MCF 10A (cell line): Measurements from ENCODE around the gene IMPDH2. TPM values are rescaled to one million over a fixed set of nuclear protein-coding genes. Genes with fewer than 3 reads are reported as not detected.
"Not testable (repeated sequence)": the region's sequence is repeated elsewhere in the genome, so short reads cannot be mapped to it uniquely, and the experiment has no call there.

Experiments
- BruUV-seq: library from RNA; stranded (reverse); fragments of 400-500 nt; replicated peaks from 2 replicates; lab custom pipeline; 2021; lab: Mats Ljungman, UMichigan
- CTCF ChIA-PET: fragments of 300-600 bp; sonication (Branson Sonifier 250); formaldehyde crosslinking; extraction: SDS; loops from one replicate; lab custom pipeline; 2021; ENCODE audit warnings: antibody characterized with exemption, inconsistent platforms; lab: Yijun Ruan, JAX
- POLR2A ChIA-PET: fragments of 300-600, 350-650 bp; sonication (Branson Sonifier 250); formaldehyde crosslinking; extraction: SDS; loops from one replicate; lab custom pipeline; 2020; ENCODE audit warnings: antibody characterized with exemption, inconsistent platforms; lab: Yijun Ruan, JAX
- DNase-seq: peaks from one replicate; pipeline ENCODE4 v3.0.0-alpha.2; 2018; ENCODE audit not compliant: unreplicated experiment
- H3K27ac Mint-ChIP-seq: one replicate; pipeline ENCODE4 v1.8.0; 2022; ENCODE audit warnings: mild to moderate bottlenecking, low read depth, mixed read lengths; ENCODE audit not compliant: unreplicated experiment
- H3K27me3 Mint-ChIP-seq: one replicate; pipeline ENCODE4 v1.8.0; 2022; ENCODE audit warnings: mixed read lengths; ENCODE audit not compliant: insufficient read depth, unreplicated experiment
- H3K36me3 Mint-ChIP-seq: one replicate; pipeline ENCODE4 v1.8.0; 2022; ENCODE audit warnings: mild to moderate bottlenecking, moderate library complexity, mixed read lengths; ENCODE audit not compliant: insufficient read depth, unreplicated experiment
- H3K4me1 Mint-ChIP-seq: one replicate; pipeline ENCODE4 v1.8.0; 2022; ENCODE audit warnings: mixed read lengths; ENCODE audit not compliant: insufficient read depth, unreplicated experiment
- H3K4me3 Mint-ChIP-seq: one replicate; pipeline ENCODE4 v1.8.0; 2022; ENCODE audit warnings: mild to moderate bottlenecking, moderate library complexity, mixed read lengths; ENCODE audit not compliant: unreplicated experiment
- H3K9me3 Mint-ChIP-seq: one replicate; pipeline ENCODE4 v1.8.0; 2022; ENCODE audit warnings: mixed read lengths; ENCODE audit not compliant: unreplicated experiment
- CTCF ChIP-seq: fragments of 200-600 bp; IDR thresholded peaks from one replicate; pipeline ENCODE4 v1.8.0; 2022; ENCODE audit warnings: antibody characterized with exemption, mild to moderate bottlenecking; ENCODE audit not compliant: unreplicated experiment
- intact Hi-C: fragments of 100-400 bp; cut with micrococcal nuclease; formaldehyde crosslinking; loops from 2 replicates; pipeline ENCODE4 v1.14.1; 2022
- total RNA-seq: library from RNA; stranded (reverse); gene quantifications from 2 replicates; pipeline ENCODE4 v1.2.3, GENCODE V29; 2022

IMPDH2 gene
- total RNA-seq, 1 experiment from 2014 or later, result 476 TPM

GRCh38 chr3:49009396-49009795 is 19.8 kb downstream of the IMPDH2 start:
- no TSS peak for BruUV-seq
- no peaks in the 10 kb centered on the region for H3K27me3 Mint-ChIP-seq
- peaks cover 10% of the 10 kb centered on the region for H3K4me1 Mint-ChIP-seq
- H3K36me3 Mint-ChIP-seq, result peaks cover 67% of the 10 kb centered on the region
- no peak overlapping the region for H3K4me3 Mint-ChIP-seq
- DNase-seq, result no peak
- CTCF ChIA-PET, result interaction anchor here (1.1 to 4.6 kb wide), 2 partner anchors 13 to 21 kb away, joined by 3 to 38 read pairs; partner anchors contain the start of genes NDUFAF3 and P4HTM
- intact Hi-C loops, result loop anchor here (5.0 kb wide), 1 partner anchor 92 kb away; the partner anchor contains the start of gene ARIH2
- no peaks in the 10 kb centered on the region for H3K9me3 Mint-ChIP-seq
- POLR2A ChIA-PET, result interaction anchor here (0.6 to 8.3 kb wide), 4 partner anchors 11 to 90 kb away, joined by 4 to 251 read pairs (median 6); partner anchors contain the start of genes DALRD3, NDUFAF3 and QRICH1
- no peak for TF ChIP-seq CTCF
- H3K27ac Mint-ChIP-seq, result no peak overlapping the region

- CTCF ChIA-PET, result interaction anchor here (1.3 to 4.6 kb wide), 4 partner anchors 9 to 20 kb away, joined by 5 to 38 read pairs (median 8); partner anchors contain the start of genes NDUFAF3 and P4HTM
- Mint-ChIP-seq H3K27ac (peak overlapping the region; percentile 99), H3K4me3 (peak overlapping the region; percentile 99), H3K36me3 (peaks cover 59% of the 10 kb centered on the region)
- not testable (repeated sequence) for H3K27me3 Mint-ChIP-seq, H3K4me1 Mint-ChIP-seq, DNase-seq, H3K9me3 Mint-ChIP-seq
- POLR2A ChIA-PET, result interaction anchor here (0.6 to 8.3 kb wide), 9 partner anchors 10 to 344 kb away, joined by 3 to 251 read pairs (median 7); partner anchors contain the start of genes DALRD3, IMPDH2, NDUFAF3 and P4HTM
- BruUV-seq, result TSS peak; percentile 14
- intact Hi-C loops, result loop anchor here (5.0 kb wide), 1 partner anchor 91 kb away; the partner anchor contains the start of gene ARIH2
Measured at GRCh38 chr3:49008627-49009026, 20.6 kb downstream of the IMPDH2 start.

GRCh38 chr3:49007771-49008528 is 21.2 kb downstream of the IMPDH2 start:
- peak; percentile 6 for TF ChIP-seq CTCF
- peak; percentile 92 for DNase-seq
- H3K4me3 Mint-ChIP-seq, result peak overlapping the region; percentile 99
- POLR2A ChIA-PET, result interaction anchor here (0.6 to 8.3 kb wide), 25 partner anchors 8 to 463 kb away, joined by 3 to 251 read pairs (median 6); partner anchors contain the start of genes ARIH2, DAG1, DALRD3 and IMPDH2
- H3K27ac Mint-ChIP-seq, result peak overlapping the region; percentile 99
- no TSS peak for BruUV-seq
- peaks cover 52% of the 10 kb centered on the region for H3K36me3 Mint-ChIP-seq
- H3K4me1 Mint-ChIP-seq, result peaks cover 10% of the 10 kb centered on the region
- intact Hi-C loops, result loop anchor here (2.0 to 5.0 kb wide), 2 partner anchors 19 to 91 kb away; partner anchors contain the start of gene ARIH2
- CTCF ChIA-PET, result interaction anchor here (0.8 to 4.6 kb wide), 8 partner anchors 10 to 323 kb away, joined by 3 to 38 read pairs (median 5); partner anchors contain the start of genes NDUFAF3, P4HTM and QRICH1
- H3K9me3 Mint-ChIP-seq, result no peaks in the 10 kb centered on the region
- no peaks in the 10 kb centered on the region for H3K27me3 Mint-ChIP-seq

- POLR2A ChIA-PET, result interaction anchor here (0.6 to 8.3 kb wide), 30 partner anchors 8 to 567 kb away, joined by 3 to 251 read pairs (median 4); partner anchors contain the start of genes ARIH2, CCDC51, CELSR3 and DAG1
- Mint-ChIP-seq H3K27ac (peak within 1 kb of the TSS; percentile 99), H3K4me1 (peaks cover 10% of the 10 kb centered on the region), H3K4me3 (peak within 1 kb of the TSS; percentile 99), H3K27me3 (no peaks in the 10 kb centered on the region), H3K36me3 (peaks cover 47% of the 10 kb centered on the region), H3K9me3 (no peaks in the 10 kb centered on the region)
- DNase-seq, result peak; percentile 98
- CTCF ChIA-PET, result interaction anchor here (0.6 to 4.6 kb wide), 12 partner anchors 9 to 366 kb away, joined by 3 to 38 read pairs (median 3); partner anchors contain the start of genes NDUFAF3, P4HTM and QRICH1
- no TSS peak for BruUV-seq
- intact Hi-C loops, result loop anchor here (2.0 to 5.0 kb wide), 2 partner anchors 18 to 90 kb away; partner anchors contain the start of gene ARIH2
- TF ChIP-seq CTCF, result peak; percentile 33
Measured at GRCh38 chr3:49007068-49007770, 22.0 kb downstream of the IMPDH2 start, which contains the start of gene WDR6. Gene WDR6, plus strand, starts transcription at chr3:49007391. Its CDS starts 41 bp downstream, at chr3:49007432.
